HTR-8/SVneo (cell line): ENCODE results near the gene CTR9.

Source experiments
- DNase-seq: peaks from one replicate; pipeline ENCODE4 v3.0.0; 2011; ENCODE audit warnings: low spot score, mixed read lengths; ENCODE audit not compliant: insufficient read length
- FAIRE-seq: peaks from 2 replicates; lab custom pipeline; 2011; peaks lifted over from hg19 to GRCh38; lab: Jason Lieb, UNC

Gene CTR9

GRCh38 chr11:10750838-10751580 lies at the start of gene CTR9:
CTR9 (plus strand) TSS chr11:10751246; CDS start chr11:10751413, 167 bp downstream.
- peak; percentile 82 for DNase-seq
- FAIRE-seq = peak; percentile 72

DNA sequence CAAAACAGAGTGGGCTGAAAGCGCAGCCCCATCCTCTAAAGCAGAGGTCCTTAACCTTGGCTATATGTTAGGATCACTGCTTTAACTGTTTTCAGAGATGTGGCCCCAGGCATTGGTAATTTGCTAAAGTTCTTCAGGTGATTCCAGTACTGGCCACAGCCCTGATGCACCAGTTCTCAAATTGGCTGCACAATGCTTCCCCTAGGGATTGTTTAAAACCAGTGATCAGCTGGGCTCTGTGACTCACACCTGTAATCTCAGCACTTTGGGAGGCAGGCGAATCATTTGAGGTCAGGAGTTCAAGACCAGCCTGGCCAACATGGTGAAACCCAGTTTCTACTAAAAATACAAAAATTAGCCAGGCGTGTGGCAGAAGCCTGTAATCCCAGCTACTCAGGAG lies 49.1 kb upstream of the CTR9 start:
- DNase-seq (no peak), FAIRE-seq (no peak)

- DNase-seq (no peak), FAIRE-seq (no peak)
Observed at GRCh38 chr11:10708131-10708530, 42.9 kb upstream of the CTR9 start.

DNA sequence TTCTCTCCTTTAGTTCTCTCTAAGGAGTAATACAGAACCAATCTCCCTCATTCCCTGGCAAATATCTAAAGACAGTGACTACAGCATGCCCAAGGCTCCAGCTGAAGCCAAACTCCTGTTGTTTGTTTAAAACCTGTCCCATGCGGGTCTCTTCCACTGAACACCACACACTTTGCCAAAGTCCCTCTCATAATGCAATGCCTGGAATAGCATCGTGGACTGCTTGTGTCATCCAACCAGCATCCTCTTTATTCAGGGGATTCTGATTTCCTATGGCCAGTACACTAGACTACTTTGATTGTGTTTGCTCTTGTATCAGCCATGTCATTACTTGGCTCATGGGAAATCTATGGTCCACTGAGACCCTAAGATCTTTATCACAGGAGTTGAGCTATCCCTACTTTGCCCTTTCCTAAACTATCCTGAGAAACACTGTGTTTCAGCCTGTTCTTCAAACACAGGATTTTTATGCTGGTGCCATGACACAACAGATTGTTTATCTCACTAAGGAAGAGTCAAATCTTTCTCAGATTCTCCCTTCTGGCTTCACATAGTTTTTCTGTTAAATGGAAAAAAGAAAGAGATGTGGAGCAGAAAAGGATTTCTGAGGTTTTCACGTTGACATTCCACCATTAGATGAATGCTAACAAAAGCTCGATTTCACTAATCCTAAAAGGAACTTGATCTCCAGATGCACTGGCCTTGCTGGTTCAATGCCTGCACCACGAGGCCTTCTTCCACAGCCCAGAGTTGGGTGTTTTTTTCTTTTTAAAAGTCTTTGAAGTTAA lies 41.6 kb upstream of the CTR9 start:
- FAIRE-seq (no peak), DNase-seq (no peak)

GRCh38 chr11:10715571-10715970 lies 35.5 kb upstream of the CTR9 start:
- FAIRE-seq (no peak), DNase-seq (no peak)

- no peak for DNase-seq
- no peak for FAIRE-seq
Observed at GRCh38 chr11:10716122-10716521, 34.9 kb upstream of the CTR9 start.

DNA sequence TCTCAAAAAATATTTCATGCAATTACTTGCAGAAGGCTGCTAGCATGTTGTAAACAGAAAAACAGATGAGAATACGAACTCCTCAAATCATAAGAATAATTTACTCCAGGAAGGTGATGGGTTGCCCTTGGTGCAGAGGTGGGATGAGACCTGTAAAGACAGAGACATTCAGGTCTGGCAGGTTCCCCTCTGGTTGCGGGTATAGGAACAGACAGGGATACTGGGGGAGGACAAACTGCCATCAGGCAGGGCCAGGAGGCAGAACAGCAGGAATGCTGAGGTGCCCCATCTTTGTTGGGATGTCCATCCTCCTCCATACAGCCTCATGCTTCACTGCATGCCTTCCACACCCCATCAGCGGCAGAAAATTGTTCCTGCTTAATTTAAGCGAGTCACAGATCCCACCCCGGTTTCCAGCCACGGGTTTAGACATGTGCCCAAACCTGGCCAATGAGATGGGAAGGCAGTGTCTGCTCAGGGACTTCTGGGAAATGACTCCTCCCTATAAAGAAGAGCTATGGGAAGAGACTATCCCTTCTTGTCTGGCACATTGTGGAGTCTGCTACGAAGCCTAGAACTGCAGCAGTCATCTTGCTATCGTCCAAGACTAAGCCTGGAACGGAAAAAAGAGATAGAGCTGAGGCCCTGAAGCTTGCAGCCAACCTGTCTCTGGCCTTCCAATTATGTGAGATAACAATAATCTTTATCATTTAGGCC lies 34.3 kb upstream of the CTR9 start:
- no peak for FAIRE-seq
- no peak for DNase-seq

DNA sequence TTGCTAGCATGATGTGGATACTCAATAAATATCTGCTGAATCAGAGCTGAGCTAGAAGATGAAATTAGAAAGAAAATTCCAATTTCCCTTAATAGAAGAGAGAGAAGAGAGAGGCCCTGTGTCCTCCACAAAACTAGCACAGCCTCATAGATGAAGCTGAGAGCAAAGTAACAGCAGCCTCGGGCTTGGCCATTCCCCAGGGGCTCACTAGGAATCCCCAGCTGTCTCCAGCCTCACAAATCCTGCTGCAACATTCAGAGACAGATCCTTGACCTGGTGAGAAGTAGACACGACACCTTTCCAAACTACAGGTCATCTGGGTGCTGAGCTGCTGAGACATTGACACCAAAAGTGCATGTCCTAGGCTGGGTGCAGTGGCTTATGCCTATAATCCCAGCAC lies 31.4 kb upstream of the CTR9 start:
- no peak for DNase-seq
- no peak for FAIRE-seq

- FAIRE-seq = no peak
- DNase-seq = no peak
Observed at GRCh38 chr11:10720881-10721376, 30.1 kb upstream of the CTR9 start.

- no peak for FAIRE-seq
Observed at GRCh38 chr11:10722307-10722706, 28.7 kb upstream of the CTR9 start.

GRCh38 chr11:10725114-10725906 lies 25.7 kb upstream of the CTR9 start:
- FAIRE-seq = no peak
- no peak for DNase-seq

More at GRCh38 chr11:10722307-10722706, 28.7 kb upstream of the CTR9 start:
- DNase-seq = no peak

GRCh38 chr11:10725907-10726253 lies 25.2 kb upstream of the CTR9 start:
- FAIRE-seq (no peak), DNase-seq (no peak)

DNA sequence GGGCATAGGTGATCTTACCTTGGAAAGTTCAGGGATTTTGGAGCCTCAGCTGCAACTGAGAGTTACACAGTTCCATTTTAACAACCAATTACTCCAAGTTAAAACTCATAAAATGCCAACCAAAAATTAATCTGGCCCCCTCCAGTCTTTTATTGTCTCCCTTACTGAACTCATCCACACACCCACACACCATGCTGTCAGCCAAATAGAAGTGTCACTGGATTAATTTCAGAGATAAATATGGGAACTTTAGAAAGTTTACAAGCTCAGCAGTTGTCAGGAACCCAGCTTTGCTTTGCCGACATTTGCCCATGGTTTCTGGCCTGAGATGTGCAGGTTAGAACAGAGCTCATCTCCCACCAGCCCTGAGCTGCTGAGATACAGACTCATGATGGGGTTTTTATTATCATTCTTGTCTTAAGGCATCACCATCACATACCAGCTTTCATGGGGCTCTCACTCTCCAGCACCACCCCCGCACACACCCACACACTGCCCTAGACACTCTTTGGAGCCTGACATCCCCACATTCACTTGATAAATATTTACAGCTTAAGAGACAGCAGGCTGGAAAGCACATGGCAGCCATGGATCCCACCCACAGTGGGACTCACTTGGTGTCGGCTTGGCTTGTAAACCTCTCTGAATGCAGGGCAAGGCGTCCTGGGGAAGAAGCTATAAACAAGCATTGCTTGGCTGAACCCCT lies 23.7 kb upstream of the CTR9 start:
- FAIRE-seq (no peak), DNase-seq (no peak)

DNA sequence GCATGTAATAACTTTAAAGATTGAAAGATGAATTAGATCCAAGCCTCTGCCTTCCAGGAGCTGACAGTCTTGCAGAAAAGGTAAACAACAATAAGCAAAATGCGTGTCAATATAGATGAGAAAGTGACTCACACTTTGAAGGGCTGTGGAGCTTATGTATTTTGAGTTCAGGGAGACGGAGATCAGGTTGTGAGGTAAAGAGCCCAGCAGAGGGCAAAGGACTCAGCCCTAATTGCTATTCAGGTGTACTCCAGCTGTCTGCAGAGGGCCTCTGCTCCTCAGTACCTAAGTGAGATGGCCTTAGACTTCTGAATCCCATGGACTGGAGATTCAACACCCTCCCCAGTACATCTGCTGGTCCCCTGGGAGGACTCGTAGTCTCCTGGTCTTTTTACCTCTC lies 22.9 kb upstream of the CTR9 start:
- no peak for DNase-seq
- no peak for FAIRE-seq

GRCh38 chr11:10728789-10729472 lies 22.1 kb upstream of the CTR9 start:
- no peak for DNase-seq
- FAIRE-seq = no peak

- FAIRE-seq = no peak
- DNase-seq = no peak
Observed at GRCh38 chr11:10730151-10730550, 20.9 kb upstream of the CTR9 start.

DNA sequence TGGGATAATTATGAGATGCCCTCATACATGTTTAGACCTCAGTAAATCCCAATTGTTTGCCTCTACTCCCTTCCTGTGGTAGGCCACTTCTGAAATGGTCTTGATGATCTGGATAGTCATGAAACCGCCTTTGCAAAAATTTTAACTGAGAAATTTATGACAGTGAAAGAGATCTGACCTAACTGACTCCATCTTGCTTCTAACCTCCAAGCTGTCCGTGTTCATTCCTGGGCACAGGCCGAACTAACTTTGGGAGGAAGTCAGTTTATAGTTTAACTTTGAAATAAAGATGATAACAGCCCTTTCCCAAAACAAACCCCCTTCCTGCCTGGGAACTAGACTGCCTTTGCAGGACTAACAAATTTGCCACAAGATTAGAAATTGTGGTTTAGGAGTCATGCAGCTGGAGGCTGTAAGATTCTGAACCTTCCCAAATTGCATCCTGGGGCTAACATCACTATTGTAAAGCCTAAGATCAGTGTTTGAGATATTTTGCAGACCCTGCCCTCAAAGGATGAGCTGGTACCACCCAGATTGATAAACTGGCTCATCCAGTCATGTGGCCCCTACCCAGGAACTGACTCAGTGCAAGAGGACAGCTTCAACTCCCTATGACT lies 19.9 kb upstream of the CTR9 start:
- no peak for FAIRE-seq

More for the DNA sequence above, 19.9 kb upstream of the CTR9 start:
- no peak for DNase-seq
